HL-60 (cell line): ENCODE measurements around the gene CCDC159.

ENCODE experiments used
- POLR2AphosphoS5 ChIP-seq: IDR thresholded peaks from 2 replicates; pipeline ENCODE4 v1.6.1; 2012; ENCODE audit warnings: low read depth
- TF ChIP-seq, protein P1 (sequence below): IDR thresholded peaks from one replicate; pipeline ENCODE4 v1.5.1; 2011; ENCODE audit warnings: low read length, control low read depth, inconsistent platforms; ENCODE audit not compliant: insufficient read depth

DNA sequence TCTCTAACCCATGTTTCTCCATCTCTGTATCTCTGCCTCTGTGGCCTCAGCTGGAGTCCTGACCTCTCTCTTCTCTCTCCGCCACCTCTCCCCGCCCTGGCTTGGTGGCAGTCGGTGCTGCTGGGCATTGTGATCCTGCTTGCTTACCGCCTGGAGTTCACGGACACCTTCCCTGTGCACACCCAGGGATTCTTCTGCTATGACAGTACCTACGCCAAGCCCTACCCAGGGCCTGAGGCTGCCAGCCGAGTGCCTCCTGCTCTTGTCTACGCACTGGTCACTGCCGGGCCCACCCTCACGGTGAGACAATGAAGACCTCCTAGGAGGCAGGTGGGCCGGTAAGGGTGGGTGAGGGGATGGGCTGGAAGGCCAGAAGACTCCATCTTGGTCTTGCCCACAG lies 13.1 kb downstream of the CCDC159 start:
- TF ChIP-seq, protein P1, sequence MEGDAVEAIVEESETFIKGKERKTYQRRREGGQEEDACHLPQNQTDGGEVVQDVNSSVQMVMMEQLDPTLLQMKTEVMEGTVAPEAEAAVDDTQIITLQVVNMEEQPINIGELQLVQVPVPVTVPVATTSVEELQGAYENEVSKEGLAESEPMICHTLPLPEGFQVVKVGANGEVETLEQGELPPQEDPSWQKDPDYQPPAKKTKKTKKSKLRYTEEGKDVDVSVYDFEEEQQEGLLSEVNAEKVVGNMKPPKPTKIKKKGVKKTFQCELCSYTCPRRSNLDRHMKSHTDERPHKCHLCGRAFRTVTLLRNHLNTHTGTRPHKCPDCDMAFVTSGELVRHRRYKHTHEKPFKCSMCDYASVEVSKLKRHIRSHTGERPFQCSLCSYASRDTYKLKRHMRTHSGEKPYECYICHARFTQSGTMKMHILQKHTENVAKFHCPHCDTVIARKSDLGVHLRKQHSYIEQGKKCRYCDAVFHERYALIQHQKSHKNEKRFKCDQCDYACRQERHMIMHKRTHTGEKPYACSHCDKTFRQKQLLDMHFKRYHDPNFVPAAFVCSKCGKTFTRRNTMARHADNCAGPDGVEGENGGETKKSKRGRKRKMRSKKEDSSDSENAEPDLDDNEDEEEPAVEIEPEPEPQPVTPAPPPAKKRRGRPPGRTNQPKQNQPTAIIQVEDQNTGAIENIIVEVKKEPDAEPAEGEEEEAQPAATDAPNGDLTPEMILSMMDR = no peak
- TF ChIP-seq POLR2AphosphoS5 = no peak
